ENCODE results near the gene TRPC5OS.

TRPC5OS gene

GRCh38 chrX:111875881-111876280 lies at the start of gene TRPC5OS:
TRPC5OS (plus strand) TSS chrX:111876181; CDS start chrX:111901850, 25,669 bp downstream.
- no peak for DNase-seq

DNA sequence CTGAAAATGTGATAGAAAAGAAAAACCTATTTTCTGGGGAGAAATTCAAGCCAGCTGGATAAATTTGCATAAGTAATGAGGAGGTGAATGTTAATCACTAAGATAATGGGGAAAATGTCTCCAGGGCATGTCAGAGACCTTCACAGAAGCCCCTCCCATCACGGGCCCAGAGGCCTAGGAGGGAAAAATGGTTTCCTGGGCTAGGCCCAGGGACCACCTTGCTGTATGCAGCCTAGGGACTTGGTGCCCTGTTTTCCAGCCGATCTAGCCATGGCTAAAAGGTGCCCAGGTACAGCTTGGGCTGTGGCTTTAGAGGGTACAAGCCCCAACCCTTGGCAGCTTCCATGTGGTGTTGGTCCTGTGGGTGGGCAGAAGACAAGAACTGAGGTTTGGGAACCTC lies 46.6 kb upstream of the TRPC5OS start:
- DNase-seq = no peak

- no peak for DNase-seq
Observed at GRCh38 chrX:111830571-111830970, 45.4 kb upstream of the TRPC5OS start.

- no peak for DNase-seq
Observed at GRCh38 chrX:111831343-111831742, 44.6 kb upstream of the TRPC5OS start.

DNA sequence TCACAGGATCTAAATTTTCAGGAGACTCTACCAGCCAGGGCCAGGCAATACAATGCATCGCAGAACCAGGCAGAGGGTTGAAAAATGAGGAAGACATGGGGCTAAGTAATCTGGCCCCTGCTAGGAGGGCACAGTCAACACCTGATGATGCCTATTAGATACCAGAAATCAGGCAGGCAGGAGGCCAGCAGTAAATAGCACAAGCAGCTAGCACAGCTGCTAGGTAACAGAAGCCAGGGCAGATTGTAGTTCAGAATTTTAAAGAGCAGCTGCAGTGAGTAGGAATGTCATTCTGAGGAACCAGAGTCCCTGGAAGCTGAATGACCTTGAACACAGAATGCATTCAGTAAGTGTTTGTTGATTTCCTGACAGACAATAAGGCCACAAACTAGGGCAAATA lies 38.8 kb upstream of the TRPC5OS start:
- no peak for DNase-seq

GRCh38 chrX:111847491-111848133 lies 28.4 kb upstream of the TRPC5OS start:
- no peak for DNase-seq

DNA sequence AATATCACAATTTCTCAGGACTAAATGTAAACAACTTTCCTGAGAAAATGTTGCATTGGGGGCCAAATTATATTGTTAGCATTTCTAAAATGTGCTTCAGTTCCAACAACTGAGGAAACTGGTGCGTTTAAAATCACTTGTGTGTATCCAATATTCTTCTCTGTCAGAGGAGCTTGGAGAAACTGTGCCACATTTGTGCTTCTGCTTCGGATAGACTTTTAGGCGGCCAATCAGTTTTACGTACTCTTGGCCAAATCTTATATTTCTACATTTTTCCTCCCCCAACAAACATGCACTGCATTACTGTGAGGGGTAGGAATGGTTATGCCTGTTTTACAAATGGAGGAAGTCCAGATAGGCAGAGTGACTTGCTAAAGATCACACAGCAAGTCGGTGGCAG lies 27.4 kb upstream of the TRPC5OS start:
- no peak for DNase-seq

GRCh38 chrX:111850975-111851374 lies 25.0 kb upstream of the TRPC5OS start:
- no peak for DNase-seq

- peak; percentile 4 for DNase-seq
Observed at GRCh38 chrX:111854556-111855490, 21.2 kb upstream of the TRPC5OS start.

GRCh38 chrX:111857534-111858060 lies 18.4 kb upstream of the TRPC5OS start:
- DNase-seq = no peak

- no peak for DNase-seq
Observed at GRCh38 chrX:111861605-111862004, 14.4 kb upstream of the TRPC5OS start.

GRCh38 chrX:111867236-111867635 lies 8.7 kb upstream of the TRPC5OS start:
- no peak for DNase-seq

DNA sequence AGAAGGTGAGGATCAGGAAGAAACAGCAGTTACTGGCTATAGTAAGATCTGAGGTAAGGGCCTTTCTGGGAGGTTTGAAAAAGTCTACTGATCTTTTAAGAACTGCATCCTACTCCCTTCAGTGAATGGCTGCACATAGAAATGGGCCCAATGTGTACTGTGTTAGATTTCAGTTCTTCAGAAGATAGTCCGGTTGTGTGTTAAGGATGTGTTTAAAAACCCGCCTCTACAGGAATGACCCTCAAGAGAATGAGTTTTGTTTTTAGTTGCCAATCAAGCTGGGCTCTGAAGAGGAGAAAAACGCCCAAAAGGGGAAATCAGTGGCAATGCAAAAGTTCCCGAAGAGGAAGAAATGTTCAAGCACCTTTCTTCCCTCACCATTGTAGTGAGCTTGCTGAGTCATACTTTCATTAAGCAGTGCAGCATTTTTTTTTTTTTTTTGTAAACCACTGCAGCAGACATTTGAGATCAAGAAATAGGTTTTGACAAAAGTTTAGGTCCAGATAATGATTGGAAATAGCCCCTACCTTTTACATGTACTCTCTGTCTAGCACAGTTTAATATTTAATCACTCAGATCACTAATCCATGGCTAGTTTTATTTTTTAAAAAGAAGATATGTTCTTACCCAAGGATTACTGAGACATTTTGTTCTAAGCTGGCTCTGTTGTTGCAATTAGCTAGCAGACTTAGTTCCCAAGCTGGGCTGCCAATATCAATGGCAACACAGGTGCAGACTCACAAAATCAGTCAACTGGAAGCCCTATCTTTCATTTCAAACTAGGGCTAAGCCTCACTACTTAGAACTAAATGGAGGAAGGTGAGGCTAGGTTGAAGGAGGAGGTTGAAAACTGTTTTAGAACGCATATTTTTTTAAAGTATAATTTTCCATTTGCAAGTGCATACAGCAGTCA lies 7.0 kb upstream of the TRPC5OS start:
- DNase-seq = peak; percentile 19

GRCh38 chrX:111869639-111870034 lies 6.3 kb upstream of the TRPC5OS start:
- DNase-seq = peak; percentile 57

- DNase-seq = no peak
Observed at GRCh38 chrX:111874241-111874640, 1.7 kb upstream of the TRPC5OS start.

- no peak for DNase-seq
Observed at GRCh38 chrX:111876646-111877045, 665 bp downstream of the TRPC5OS start.

GRCh38 chrX:111877681-111878080 lies 1.7 kb downstream of the TRPC5OS start:
- no peak for DNase-seq

GRCh38 chrX:111880735-111881134 lies 4.8 kb downstream of the TRPC5OS start:
- DNase-seq = no peak

DNA sequence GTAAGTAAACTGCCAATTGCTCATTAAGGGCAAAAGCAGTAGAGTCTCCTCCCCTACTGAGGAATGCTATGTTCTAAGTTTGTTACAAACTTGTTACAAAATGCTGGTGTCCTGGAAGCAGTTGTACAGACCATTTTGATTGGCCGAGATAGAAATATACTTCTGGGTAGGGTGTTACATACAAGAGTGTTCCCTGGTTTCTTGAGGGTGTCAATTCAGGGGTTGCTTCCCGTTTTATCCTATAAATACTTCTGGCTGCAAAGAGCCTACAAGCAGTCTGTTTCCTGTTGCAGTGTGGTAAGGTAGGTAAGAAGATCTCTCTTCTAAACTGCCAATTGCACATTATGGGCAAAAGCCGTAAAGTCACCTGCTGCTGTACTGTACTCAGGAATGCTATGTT lies 5.7 kb downstream of the TRPC5OS start:
- no peak for DNase-seq

DNA sequence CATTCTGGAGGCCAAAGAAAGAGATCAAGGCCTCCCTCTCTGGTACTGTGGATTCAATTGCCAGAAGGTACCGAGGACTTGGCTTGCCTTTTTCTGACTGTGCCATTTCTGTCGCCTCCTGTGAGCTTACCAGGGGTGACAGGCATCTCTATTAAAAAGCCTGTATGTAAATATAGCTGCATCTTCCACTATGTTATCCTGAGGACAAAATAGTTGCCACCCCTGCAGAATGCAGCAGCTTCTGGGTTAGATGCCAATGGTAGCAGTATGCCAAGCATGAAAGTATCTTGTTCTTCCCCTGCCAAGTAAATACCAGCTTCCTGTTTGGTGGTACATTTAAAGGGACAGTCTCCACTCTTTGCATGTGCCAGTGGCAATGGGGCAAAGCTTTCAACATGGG lies 10.7 kb downstream of the TRPC5OS start:
- no peak for DNase-seq

GRCh38 chrX:111888600-111888999 lies 12.6 kb downstream of the TRPC5OS start:
- DNase-seq = no peak

DNA sequence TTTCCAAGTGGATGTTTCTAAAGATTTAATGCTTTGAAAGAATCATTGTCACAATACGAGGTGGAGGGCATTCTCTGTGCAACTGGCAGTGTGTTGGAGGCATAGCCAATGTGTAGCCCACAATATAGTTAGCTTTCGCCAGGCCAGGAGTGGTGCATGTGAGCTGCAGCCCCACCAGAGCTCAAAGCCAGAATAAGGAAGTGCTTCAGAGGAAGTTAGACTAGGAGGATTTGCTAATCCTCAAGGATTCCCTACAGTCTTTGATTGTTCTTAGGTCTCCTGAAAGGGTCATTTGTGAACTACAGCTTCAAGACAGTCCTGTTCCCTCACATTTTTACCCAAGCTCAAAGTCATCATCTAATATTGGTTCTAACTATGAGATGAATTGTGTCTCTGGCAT lies 16.4 kb downstream of the TRPC5OS start:
- DNase-seq = no peak

GRCh38 chrX:111896148-111896547 lies 20.2 kb downstream of the TRPC5OS start:
- DNase-seq = no peak
